Measurements from ENCODE around the gene CCL7. TPM values are rescaled to one million over a fixed set of nuclear protein-coding genes. Genes with fewer than 3 reads are reported as not detected.

CCL7 gene
- total RNA-seq, 1 experiment from 2014 or later = not detected

DNA sequence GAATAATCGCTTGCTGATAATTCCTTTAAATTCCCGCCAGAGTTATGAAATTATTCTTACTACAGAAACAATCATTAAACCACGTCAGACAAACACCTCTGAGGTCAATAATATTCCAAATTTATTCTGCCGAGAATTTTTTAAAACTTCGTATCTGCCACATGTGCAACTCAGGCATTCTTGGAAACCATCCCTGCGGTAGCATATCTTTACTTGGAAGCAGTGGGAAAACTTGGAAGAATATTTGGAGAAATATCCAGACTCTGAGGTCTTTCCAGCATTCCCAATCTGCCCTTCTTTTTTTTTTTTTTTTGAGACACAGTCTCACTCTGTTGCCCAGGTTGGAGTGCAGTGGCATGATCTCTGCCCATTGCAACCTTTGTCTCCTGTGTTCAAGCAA is 13.6 kb downstream of the CCL7 start:
- no peaks in the 10 kb centered on the region for H3K27me3 ChIP-seq (ENCODE audit: low read length)
- no peaks in the 10 kb centered on the region for H3K9me3 ChIP-seq (ENCODE audit: low read length)
- no peak overlapping the region for H3K27ac ChIP-seq (ENCODE audit: low read length)
- H3K36me3 ChIP-seq (ENCODE audit: insufficient read depth, low read length) = no peaks in the 10 kb centered on the region
- no peaks in the 10 kb centered on the region for H4K20me1 ChIP-seq (ENCODE audit: insufficient read depth, low read depth, low read length)
- no peaks in the 10 kb centered on the region for H3K4me1 ChIP-seq (ENCODE audit: low read length)
- no peak for DNase-seq
- H3K4me3 ChIP-seq (ENCODE audit: low read length) = no peak overlapping the region
- H3K9me2 ChIP-seq (replicated peaks; ENCODE audit: insufficient read depth, low read length) = no peaks in the 10 kb centered on the region
- H2AFZ ChIP-seq (ENCODE audit: low read length) = no peak overlapping the region
- no peak overlapping the region for H3K9ac ChIP-seq (ENCODE audit: low read length)
- H3K4me2 ChIP-seq (ENCODE audit: low read depth, low read length, poor library complexity, severe bottlenecking) = no peak overlapping the region
- H3K79me2 ChIP-seq (ENCODE audit: low read length) = no peaks in the 10 kb centered on the region

DNA sequence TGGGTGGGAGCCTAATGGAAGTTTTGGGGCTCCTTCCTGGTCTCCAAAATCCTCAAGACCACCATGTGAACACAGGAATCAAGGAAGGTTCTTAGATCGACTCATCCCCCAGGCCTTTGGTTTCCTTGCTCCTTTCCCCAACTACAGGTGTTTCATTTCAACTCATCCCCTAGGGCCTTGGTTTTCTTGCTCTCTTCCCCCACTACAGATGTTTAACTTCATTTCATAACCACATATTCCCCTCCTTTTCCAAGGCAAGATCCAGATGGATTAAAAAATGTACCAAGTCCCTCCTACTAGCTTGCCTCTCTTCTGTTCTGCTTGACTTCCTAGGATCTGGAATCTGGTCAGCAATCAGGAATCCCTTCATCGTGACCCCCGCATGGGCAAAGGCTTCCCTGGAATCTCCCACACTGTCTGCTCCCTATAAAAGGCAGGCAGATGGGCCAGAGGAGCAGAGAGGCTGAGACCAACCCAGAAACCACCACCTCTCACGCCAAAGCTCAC is 15.3 kb downstream of the CCL7 start, which contains the start of gene CCL11:
Gene CCL11 (plus strand): TSS at position 457 of the 507 bp plus-strand sequence. CDS start 67 bp downstream, outside the sequence.
- Histone ChIP-seq H2AFZ (ENCODE audit: low read length) (no peak within 1 kb of the TSS), H3K4me3 (ENCODE audit: low read length) (no peak within 1 kb of the TSS), H3K79me2 (ENCODE audit: low read length) (no peaks in the 10 kb centered on the region), H3K4me2 (ENCODE audit: low read depth, low read length, poor library complexity, severe bottlenecking) (no peak within 1 kb of the TSS), H3K9me3 (ENCODE audit: low read length) (no peaks in the 10 kb centered on the region), H3K27me3 (ENCODE audit: low read length) (no peaks in the 10 kb centered on the region), H3K9me2 (replicated peaks; ENCODE audit: insufficient read depth, low read length) (no peaks in the 10 kb centered on the region), H3K9ac (ENCODE audit: low read length) (no peak within 1 kb of the TSS), H3K4me1 (ENCODE audit: low read length) (no peaks in the 10 kb centered on the region), H3K27ac (ENCODE audit: low read length) (no peak within 1 kb of the TSS), H3K36me3 (ENCODE audit: insufficient read depth, low read length) (no peaks in the 10 kb centered on the region), H4K20me1 (ENCODE audit: insufficient read depth, low read depth, low read length) (no peaks in the 10 kb centered on the region)
- no peak for DNase-seq

DNA sequence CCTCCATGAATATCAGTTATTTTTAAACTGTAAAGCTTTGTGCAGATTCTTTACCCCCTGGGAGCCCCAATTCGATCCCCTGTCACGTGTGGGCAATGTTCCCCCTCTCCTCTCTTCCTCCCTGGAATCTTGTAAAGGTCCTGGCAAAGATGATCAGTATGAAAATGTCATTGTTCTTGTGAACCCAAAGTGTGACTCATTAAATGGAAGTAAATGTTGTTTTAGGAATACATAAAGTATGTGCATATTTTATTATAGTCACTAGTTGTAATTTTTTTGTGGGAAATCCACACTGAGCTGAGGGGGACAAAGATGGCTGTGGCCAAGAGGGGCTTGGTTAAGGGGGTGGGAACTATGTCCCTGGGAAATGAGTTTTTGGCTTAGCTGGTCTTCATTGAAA is 17.9 kb downstream of the CCL7 start:
- Histone ChIP-seq H3K36me3 (ENCODE audit: insufficient read depth, low read length) (no peaks in the 10 kb centered on the region), H3K4me2 (ENCODE audit: low read depth, low read length, poor library complexity, severe bottlenecking) (no peak overlapping the region), H3K4me3 (ENCODE audit: low read length) (no peak overlapping the region), H3K27me3 (ENCODE audit: low read length) (no peaks in the 10 kb centered on the region), H3K9me3 (ENCODE audit: low read length) (no peaks in the 10 kb centered on the region), H3K27ac (ENCODE audit: low read length) (no peak overlapping the region), H3K9me2 (replicated peaks; ENCODE audit: insufficient read depth, low read length) (no peaks in the 10 kb centered on the region), H3K79me2 (ENCODE audit: low read length) (no peaks in the 10 kb centered on the region), H2AFZ (ENCODE audit: low read length) (no peak overlapping the region), H4K20me1 (ENCODE audit: insufficient read depth, low read depth, low read length) (no peaks in the 10 kb centered on the region), H3K4me1 (ENCODE audit: low read length) (no peaks in the 10 kb centered on the region), H3K9ac (ENCODE audit: low read length) (no peak overlapping the region)
- no peak for DNase-seq

DNA sequence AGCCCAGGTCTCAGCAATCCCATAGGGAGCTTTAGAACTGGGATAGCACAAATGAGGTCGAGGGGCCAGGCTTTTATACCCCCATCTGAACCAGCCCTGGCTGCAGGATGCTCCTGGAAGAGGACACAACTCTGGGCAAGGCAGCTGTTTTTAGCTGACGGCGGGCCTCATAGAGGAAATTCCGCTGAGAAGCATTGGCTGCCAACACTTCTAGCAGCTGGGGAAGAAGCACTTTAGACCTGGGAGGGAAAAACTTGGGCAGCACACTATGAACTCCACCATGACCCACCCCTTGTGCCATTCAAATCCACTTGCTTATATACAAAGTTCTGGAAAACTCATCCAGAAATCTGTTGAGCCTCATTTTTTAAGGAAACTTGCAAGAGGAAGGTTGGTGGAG is 20.6 kb downstream of the CCL7 start:
- no peak for DNase-seq
- H3K79me2 ChIP-seq (ENCODE audit: low read length) = no peaks in the 10 kb centered on the region
- H3K4me2 ChIP-seq (ENCODE audit: low read depth, low read length, poor library complexity, severe bottlenecking) = no peak overlapping the region
- no peaks in the 10 kb centered on the region for H3K27me3 ChIP-seq (ENCODE audit: low read length)
- H3K27ac ChIP-seq (ENCODE audit: low read length) = no peak overlapping the region
- no peak overlapping the region for H3K9ac ChIP-seq (ENCODE audit: low read length)
- H3K9me2 ChIP-seq (replicated peaks; ENCODE audit: insufficient read depth, low read length) = no peaks in the 10 kb centered on the region
- H3K4me1 ChIP-seq (ENCODE audit: low read length) = no peaks in the 10 kb centered on the region
- no peaks in the 10 kb centered on the region for H4K20me1 ChIP-seq (ENCODE audit: insufficient read depth, low read depth, low read length)
- no peaks in the 10 kb centered on the region for H3K9me3 ChIP-seq (ENCODE audit: low read length)
- no peaks in the 10 kb centered on the region for H3K36me3 ChIP-seq (ENCODE audit: insufficient read depth, low read length)
- H2AFZ ChIP-seq (ENCODE audit: low read length) = no peak overlapping the region
- no peak overlapping the region for H3K4me3 ChIP-seq (ENCODE audit: low read length)

DNA sequence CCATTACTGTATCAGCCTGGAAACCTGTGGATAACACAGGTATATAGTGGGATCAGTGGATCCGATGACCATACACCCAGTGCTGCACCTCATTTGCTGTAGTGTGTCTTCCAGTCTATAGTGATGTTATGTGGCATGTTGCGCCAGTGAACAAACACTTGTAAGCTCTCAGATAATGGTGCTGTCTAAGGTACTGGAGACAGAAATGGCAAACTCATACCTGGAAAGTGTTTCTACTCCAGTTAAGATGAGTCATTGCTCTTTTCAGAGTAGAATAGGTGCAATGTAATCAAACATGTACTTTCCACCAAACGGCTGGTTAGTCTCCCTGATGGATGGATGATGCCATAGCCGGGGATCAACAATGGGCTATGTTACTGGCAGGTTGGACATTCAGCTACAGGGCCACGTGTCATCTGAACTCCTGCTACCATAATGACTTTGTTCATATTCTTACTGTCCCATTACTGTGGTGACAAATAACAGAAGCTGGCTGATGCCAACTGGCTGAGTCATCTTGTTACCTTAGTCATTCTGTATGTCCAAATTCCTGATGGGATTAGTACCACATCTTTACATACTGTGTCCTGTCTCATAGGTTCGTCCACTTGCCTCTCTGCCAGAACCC is 21.8 kb downstream of the CCL7 start:
- H3K9me2 ChIP-seq (replicated peaks; ENCODE audit: insufficient read depth, low read length) = no peaks in the 10 kb centered on the region
- no peak overlapping the region for H3K4me2 ChIP-seq (ENCODE audit: low read depth, low read length, poor library complexity, severe bottlenecking)
- no peak overlapping the region for H3K9ac ChIP-seq (ENCODE audit: low read length)

DNA sequence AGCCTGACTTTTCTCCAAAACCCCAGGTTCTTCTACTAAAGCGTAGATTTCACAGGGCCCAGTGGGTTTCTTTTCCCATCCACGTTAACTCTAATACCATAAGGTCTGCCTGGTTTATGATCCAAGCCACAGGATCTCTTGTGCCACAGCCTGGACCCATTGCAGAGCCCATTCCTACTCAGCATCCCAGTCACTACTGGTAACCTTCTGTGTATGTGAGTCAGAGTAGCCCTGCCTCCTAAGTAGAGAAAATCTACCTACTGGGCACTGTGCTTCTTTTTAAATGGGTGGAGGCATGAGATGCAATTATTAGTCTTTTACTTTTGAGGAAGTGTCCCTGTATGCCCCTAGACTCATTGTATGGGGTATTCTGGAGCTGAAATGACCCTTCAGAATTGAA is 29.0 kb downstream of the CCL7 start:
- no peak for DNase-seq
- no peaks in the 10 kb centered on the region for H3K4me1 ChIP-seq (ENCODE audit: low read length)
- no peaks in the 10 kb centered on the region for H3K9me3 ChIP-seq (ENCODE audit: low read length)
- H3K4me3 ChIP-seq (ENCODE audit: low read length) = no peak overlapping the region
- no peak overlapping the region for H3K9ac ChIP-seq (ENCODE audit: low read length)
- no peak overlapping the region for H2AFZ ChIP-seq (ENCODE audit: low read length)
- no peaks in the 10 kb centered on the region for H3K36me3 ChIP-seq (ENCODE audit: insufficient read depth, low read length)
- no peak overlapping the region for H3K4me2 ChIP-seq (ENCODE audit: low read depth, low read length, poor library complexity, severe bottlenecking)
- no peak overlapping the region for H3K27ac ChIP-seq (ENCODE audit: low read length)
- H3K9me2 ChIP-seq (replicated peaks; ENCODE audit: insufficient read depth, low read length) = no peaks in the 10 kb centered on the region
- H3K79me2 ChIP-seq (ENCODE audit: low read length) = no peaks in the 10 kb centered on the region
- H4K20me1 ChIP-seq (ENCODE audit: insufficient read depth, low read depth, low read length) = no peaks in the 10 kb centered on the region
- H3K27me3 ChIP-seq (ENCODE audit: low read length) = no peaks in the 10 kb centered on the region

More for the DNA sequence above, 21.8 kb downstream of the CCL7 start:
- no peaks in the 10 kb centered on the region for H3K36me3 ChIP-seq (ENCODE audit: insufficient read depth, low read length)
- H2AFZ ChIP-seq (ENCODE audit: low read length) = no peak overlapping the region
- no peak overlapping the region for H3K27ac ChIP-seq (ENCODE audit: low read length)
- no peak overlapping the region for H3K4me3 ChIP-seq (ENCODE audit: low read length)
- H3K9me3 ChIP-seq (ENCODE audit: low read length) = no peaks in the 10 kb centered on the region
- H3K79me2 ChIP-seq (ENCODE audit: low read length) = no peaks in the 10 kb centered on the region
- H3K4me1 ChIP-seq (ENCODE audit: low read length) = no peaks in the 10 kb centered on the region
- DNase-seq = no peak
- no peaks in the 10 kb centered on the region for H4K20me1 ChIP-seq (ENCODE audit: insufficient read depth, low read depth, low read length)
- H3K27me3 ChIP-seq (ENCODE audit: low read length) = no peaks in the 10 kb centered on the region

DNA sequence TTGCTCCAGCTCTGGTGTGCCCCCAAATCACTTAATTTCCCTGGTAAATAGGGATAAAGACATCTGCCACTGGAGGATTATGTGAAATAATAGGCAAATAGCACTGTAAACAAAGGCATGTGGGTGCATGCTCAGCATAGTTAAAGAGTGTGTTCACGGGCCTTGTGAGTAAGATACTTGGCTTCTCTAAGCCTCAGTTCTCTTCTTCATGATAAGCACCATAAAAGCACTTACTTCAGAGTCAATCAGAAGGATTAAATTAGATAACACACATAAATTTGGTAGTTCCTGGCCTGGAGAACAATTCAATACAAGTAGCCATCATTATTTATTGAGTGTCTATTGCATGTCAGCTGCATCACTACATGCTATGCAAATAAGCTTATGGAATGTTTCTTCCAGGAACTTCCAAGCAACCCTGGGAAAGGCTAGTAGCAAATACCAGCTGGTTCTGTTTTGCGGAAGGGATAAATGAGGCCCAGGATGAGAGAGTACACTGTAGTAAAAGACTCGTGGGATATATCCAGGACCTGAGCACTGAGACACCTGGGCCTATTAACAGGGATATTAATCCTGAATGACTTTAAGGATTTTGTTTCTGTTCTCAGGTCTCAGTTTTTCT is 30.0 kb downstream of the CCL7 start:
- no peak overlapping the region for H3K27ac ChIP-seq (ENCODE audit: low read length)
- no peaks in the 10 kb centered on the region for H4K20me1 ChIP-seq (ENCODE audit: insufficient read depth, low read depth, low read length)
- no peak overlapping the region for H2AFZ ChIP-seq (ENCODE audit: low read length)
- DNase-seq = no peak
- no peaks in the 10 kb centered on the region for H3K27me3 ChIP-seq (ENCODE audit: low read length)
- no peaks in the 10 kb centered on the region for H3K36me3 ChIP-seq (ENCODE audit: insufficient read depth, low read length)
- no peak overlapping the region for H3K4me3 ChIP-seq (ENCODE audit: low read length)
- no peaks in the 10 kb centered on the region for H3K79me2 ChIP-seq (ENCODE audit: low read length)
- no peaks in the 10 kb centered on the region for H3K9me3 ChIP-seq (ENCODE audit: low read length)
- H3K4me2 ChIP-seq (ENCODE audit: low read depth, low read length, poor library complexity, severe bottlenecking) = no peak overlapping the region
- no peaks in the 10 kb centered on the region for H3K9me2 ChIP-seq (replicated peaks; ENCODE audit: insufficient read depth, low read length)
- H3K9ac ChIP-seq (ENCODE audit: low read length) = no peak overlapping the region
- H3K4me1 ChIP-seq (ENCODE audit: low read length) = no peaks in the 10 kb centered on the region

DNA sequence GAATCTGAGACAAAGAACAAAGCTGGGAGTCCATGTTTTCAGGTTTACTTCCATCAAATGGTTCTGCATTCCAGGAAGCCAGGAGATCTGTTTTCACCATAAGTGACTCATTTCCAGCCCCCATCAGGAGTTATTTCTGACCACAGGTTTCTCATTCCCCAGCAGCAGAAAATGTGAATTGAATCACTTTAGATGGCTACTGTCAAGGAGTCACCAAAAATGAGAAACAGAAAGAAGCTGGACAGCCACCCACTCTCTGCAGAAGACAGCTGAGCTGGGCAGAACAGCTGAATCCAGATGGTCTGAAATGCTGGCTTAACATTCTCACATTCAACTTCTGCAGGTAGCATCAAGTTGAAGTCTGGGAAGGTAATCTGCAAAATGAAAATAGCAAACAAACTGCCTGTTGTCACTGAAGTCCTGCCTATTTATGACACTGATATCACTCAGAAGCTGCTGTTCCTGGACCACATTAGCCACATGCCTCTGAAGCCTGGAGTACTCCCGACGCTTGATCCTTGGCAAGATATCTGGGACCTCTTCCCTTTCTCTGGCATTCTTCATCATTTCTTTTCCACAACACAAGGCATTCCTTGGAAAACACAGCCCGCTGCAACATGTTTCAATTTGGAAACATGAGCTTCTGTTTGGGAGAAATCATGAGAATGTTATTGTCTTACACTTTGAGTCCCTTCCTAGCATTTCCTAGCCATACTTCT is 30.8 kb downstream of the CCL7 start:
- H3K4me2 ChIP-seq (ENCODE audit: low read depth, low read length, poor library complexity, severe bottlenecking) = no peak overlapping the region
- H3K4me3 ChIP-seq (ENCODE audit: low read length) = no peak overlapping the region
- no peaks in the 10 kb centered on the region for H3K79me2 ChIP-seq (ENCODE audit: low read length)
- H3K36me3 ChIP-seq (ENCODE audit: insufficient read depth, low read length) = no peaks in the 10 kb centered on the region
- H3K9me3 ChIP-seq (ENCODE audit: low read length) = no peaks in the 10 kb centered on the region
- no peak for DNase-seq
- H3K27ac ChIP-seq (ENCODE audit: low read length) = no peak overlapping the region
- H3K9ac ChIP-seq (ENCODE audit: low read length) = no peak overlapping the region
- H2AFZ ChIP-seq (ENCODE audit: low read length) = no peak overlapping the region
- H3K4me1 ChIP-seq (ENCODE audit: low read length) = no peaks in the 10 kb centered on the region
- H3K9me2 ChIP-seq (replicated peaks; ENCODE audit: insufficient read depth, low read length) = no peaks in the 10 kb centered on the region
- no peaks in the 10 kb centered on the region for H3K27me3 ChIP-seq (ENCODE audit: low read length)
- H4K20me1 ChIP-seq (ENCODE audit: insufficient read depth, low read depth, low read length) = no peaks in the 10 kb centered on the region

Data from Karpas-422 (cell line).